ENCODE measurements around the gene UGT1A10.

UGT1A10 gene

GRCh38 chr2:233773854-233774253 lies 137.6 kb downstream of the UGT1A10 start:
- no peak for DNase-seq (ENCODE audit: low read depth in 2 of 2)

- DNase-seq (ENCODE audit: low read depth in 2 of 2), result no peak
Measured at GRCh38 chr2:233775414-233775813, 139.2 kb downstream of the UGT1A10 start.

- DNase-seq (ENCODE audit: low read depth in 2 of 2), result no peak
Measured at GRCh38 chr2:233778030-233778429, 141.8 kb downstream of the UGT1A10 start, which contains the start of gene MROH2A. TSS of gene MROH2A (plus strand) at chr2:233778330. CDS start at chr2:233779359, 1,029 bp downstream.

GRCh38 chr2:233779722-233780121 lies 143.5 kb downstream of the UGT1A10 start:
- DNase-seq (ENCODE audit: low read depth in 2 of 2), result no peak

GRCh38 chr2:233780771-233781170 lies 144.5 kb downstream of the UGT1A10 start:
- no peak for DNase-seq (ENCODE audit: low read depth in 2 of 2)

- no peak for DNase-seq (ENCODE audit: low read depth in 2 of 2)
Measured at GRCh38 chr2:233789554-233789953, 153.3 kb downstream of the UGT1A10 start.

GRCh38 chr2:233791151-233791882 lies 155.1 kb downstream of the UGT1A10 start:
- DNase-seq (ENCODE audit: low read depth in 2 of 2), result no peak

- DNase-seq (ENCODE audit: low read depth in 2 of 2), result no peak
Measured at GRCh38 chr2:233791883-233792329, 155.7 kb downstream of the UGT1A10 start.

GRCh38 chr2:233792720-233793119 lies 156.5 kb downstream of the UGT1A10 start:
- no peak for DNase-seq (ENCODE audit: low read depth in 2 of 2)

- DNase-seq (ENCODE audit: low read depth in 2 of 2), result no peak
Measured at GRCh38 chr2:233793465-233794127, 157.3 kb downstream of the UGT1A10 start.

GRCh38 chr2:233794128-233794658 lies 157.9 kb downstream of the UGT1A10 start:
- DNase-seq (ENCODE audit: low read depth in 2 of 2), result no peak

GRCh38 chr2:233795735-233796171 lies 159.5 kb downstream of the UGT1A10 start:
- no peak for DNase-seq (ENCODE audit: low read depth in 2 of 2)

GRCh38 chr2:233796254-233796653 lies 160.0 kb downstream of the UGT1A10 start:
- DNase-seq (ENCODE audit: low read depth in 2 of 2), result no peak

GRCh38 chr2:233798335-233799086 lies 162.3 kb downstream of the UGT1A10 start:
- DNase-seq (ENCODE audit: low read depth in 2 of 2), result no peak

- no peak for DNase-seq (ENCODE audit: low read depth in 2 of 2)
Measured at GRCh38 chr2:233799087-233799665, 162.9 kb downstream of the UGT1A10 start.

GRCh38 chr2:233799716-233800115 lies 163.5 kb downstream of the UGT1A10 start:
- no peak for DNase-seq (ENCODE audit: low read depth in 2 of 2)

GRCh38 chr2:233800208-233800607 lies 164.0 kb downstream of the UGT1A10 start:
- DNase-seq (ENCODE audit: low read depth in 2 of 2), result no peak

GRCh38 chr2:233801357-233802131 lies 165.3 kb downstream of the UGT1A10 start:
- no peak for DNase-seq (ENCODE audit: low read depth in 2 of 2)

GRCh38 chr2:233802132-233802815 lies 166.0 kb downstream of the UGT1A10 start:
- DNase-seq (ENCODE audit: low read depth in 2 of 2), result no peak

GRCh38 chr2:233803292-233803911 lies 167.2 kb downstream of the UGT1A10 start:
- no peak for DNase-seq (ENCODE audit: low read depth in 2 of 2)
